ENCODE measurements around the gene PSMC5.

GRCh38 chr17:63833741-63834373 is 6.6 kb downstream of the PSMC5 start:
- TF ChIP-seq POLR2AphosphoS5 (IDR thresholded peaks at IDR 0.05) (no peak), POLR2A (IDR thresholded peaks at IDR 0.05) (no peak)

Data from gastroesophageal sphincter (tissue), 2 donors.